CD8-positive, alpha-beta memory T cell (primary cell): Measurements from ENCODE around the gene TMEM63B. TPM values are rescaled to one million over a fixed set of nuclear protein-coding genes. Genes with fewer than 3 reads are reported as not detected.
"Not testable (repeated sequence)": the region's sequence is repeated elsewhere in the genome, so short reads cannot be mapped to it uniquely, and the experiment has no call there.

ENCODE experiments used
- CTCF ChIA-PET: fragments of 350-600 bp; sonication (Branson Sonifier 250); formaldehyde crosslinking; loops from one replicate; lab custom pipeline; 2021; ENCODE audit warnings: antibody characterized with exemption; lab: Charles Lee
- POLR2A ChIA-PET: fragments of 350-600 bp; sonication (Branson Sonifier 250); formaldehyde crosslinking; loops from one replicate; lab custom pipeline; 2021; ENCODE audit warnings: antibody characterized with exemption; lab: Charles Lee
- DNase-seq, 5 donors: peaks; one replicate each; pipeline versions ENCODE4 v3.0.0 to v3.0.0-alpha.2; 2020 to 2022; ENCODE audit warnings: mixed read lengths in 1 of 5
- H3K27ac ChIP-seq: one replicate; pipeline ENCODE4 v1.7.0; 2013; ENCODE audit warnings: low read depth, mild to moderate bottlenecking, low read length, moderate library complexity
- H3K27me3 ChIP-seq: 2 replicates; pipeline ENCODE4 v1.7.0; 2013; ENCODE audit warnings: low read length, mild to moderate bottlenecking; ENCODE audit not compliant: insufficient read depth, poor library complexity, severe bottlenecking
- H3K36me3 ChIP-seq: 2 replicates; pipeline ENCODE4 v1.7.0; 2013; ENCODE audit warnings: mild to moderate bottlenecking, low read length, moderate library complexity; ENCODE audit not compliant: insufficient read depth
- H3K4me1 ChIP-seq: 2 replicates; pipeline ENCODE4 v1.7.0; 2013; ENCODE audit warnings: mild to moderate bottlenecking, low read length, moderate library complexity; ENCODE audit not compliant: insufficient read depth
- H3K4me3 ChIP-seq: 2 replicates; pipeline ENCODE4 v1.7.0; 2013; ENCODE audit warnings: mild to moderate bottlenecking, low read length
- H3K9me3 ChIP-seq: 2 replicates; pipeline ENCODE4 v1.7.0; 2013; ENCODE audit warnings: mild to moderate bottlenecking, low read length
- H3K27ac Mint-ChIP-seq, 8 donors: one replicate each; pipeline ENCODE4 v1.8.0; 2020 to 2021; ENCODE audit warnings: mixed read lengths in 8 of 8, mild to moderate bottlenecking in 6 of 8, inconsistent platforms in 3 of 8, moderate library complexity in 3 of 8
- H3K27me3 Mint-ChIP-seq, 2 donors: one replicate each; pipeline ENCODE4 v1.8.0; 2020 to 2021; ENCODE audit warnings: mixed read lengths in 2 of 2, mild to moderate bottlenecking in 1 of 2, moderate library complexity in 1 of 2
- H3K36me3 Mint-ChIP-seq, 3 donors: one replicate each; pipeline ENCODE4 v1.8.0; 2020 to 2021; ENCODE audit warnings: mixed read lengths in 3 of 3, inconsistent platforms in 1 of 3, mild to moderate bottlenecking in 1 of 3
- H3K4me1 Mint-ChIP-seq, 3 donors: one replicate each; pipeline ENCODE4 v1.8.0; 2020 to 2021; ENCODE audit warnings: mixed read lengths in 3 of 3, inconsistent platforms in 1 of 3, mild to moderate bottlenecking in 1 of 3
- H3K4me3 Mint-ChIP-seq, 7 donors: one replicate each; pipeline ENCODE4 v1.8.0; 2020 to 2021; ENCODE audit warnings: mixed read lengths in 7 of 7, mild to moderate bottlenecking in 6 of 7, moderate library complexity in 4 of 7, inconsistent platforms in 2 of 7
- H3K9me3 Mint-ChIP-seq, 5 donors: one replicate each; pipeline ENCODE4 v1.8.0; 2020 to 2022; ENCODE audit warnings: mixed read lengths in 5 of 5, mild to moderate bottlenecking in 3 of 5, moderate library complexity in 2 of 5, inconsistent platforms in 1 of 5
- polyA plus RNA-seq: library from polyadenylated mRNA; unstranded; fragments of 300-500 nt; fragmentation: Illumina TruSeq; gene quantifications from one replicate; pipeline ENCODE4 v1.2.3, GENCODE V29; 2021
- total RNA-seq, 2 experiments: library from RNA; stranded (reverse); gene quantifications; one replicate each; pipeline ENCODE4 v1.2.3, GENCODE V29; 2021

TMEM63B gene
- total and polyA plus RNA-seq, 3 experiments from 2014 or later: 1.9 to 20.3 (median 18.4) TPM

DNA sequence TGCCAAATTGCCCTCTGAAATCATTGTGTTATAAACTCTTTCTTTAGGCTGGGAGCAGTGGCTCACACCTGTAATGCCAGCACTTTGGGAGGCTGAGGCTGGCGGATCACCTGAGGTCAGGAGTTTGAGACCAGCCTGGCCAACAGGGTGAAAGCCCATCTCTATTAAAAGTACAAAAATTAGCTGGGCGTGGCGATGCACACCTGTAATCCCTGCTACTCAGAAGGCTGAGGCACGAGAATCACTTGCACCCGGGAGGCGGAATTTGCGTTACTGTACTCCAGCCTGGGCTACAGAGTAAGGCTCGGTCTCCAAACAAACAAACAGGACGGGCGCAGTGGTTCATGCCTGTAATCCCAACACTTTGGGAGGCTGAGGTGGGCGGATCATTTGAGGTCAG, 69.0 kb downstream of the TMEM63B start:
- POLR2A ChIA-PET: interaction anchor here (0.6 kb wide), 1 partner anchor 40 kb away, joined by 3 read pairs; no protein-coding TSS in a partner anchor
- H3K27ac Mint-ChIP-seq, DNase-seq, H3K36me3 Mint-ChIP-seq, H3K4me1 ChIP-seq, H3K9me3 Mint-ChIP-seq, H3K4me3 ChIP-seq, H3K4me3 Mint-ChIP-seq, H3K9me3 ChIP-seq, H3K27ac ChIP-seq, H3K4me1 Mint-ChIP-seq, H3K27me3 ChIP-seq, H3K36me3 ChIP-seq, CTCF ChIA-PET: not testable (repeated sequence)
- peaks cover 14 to 26% of the 10 kb centered on the region in 2 donors for H3K27me3 Mint-ChIP-seq

DNA sequence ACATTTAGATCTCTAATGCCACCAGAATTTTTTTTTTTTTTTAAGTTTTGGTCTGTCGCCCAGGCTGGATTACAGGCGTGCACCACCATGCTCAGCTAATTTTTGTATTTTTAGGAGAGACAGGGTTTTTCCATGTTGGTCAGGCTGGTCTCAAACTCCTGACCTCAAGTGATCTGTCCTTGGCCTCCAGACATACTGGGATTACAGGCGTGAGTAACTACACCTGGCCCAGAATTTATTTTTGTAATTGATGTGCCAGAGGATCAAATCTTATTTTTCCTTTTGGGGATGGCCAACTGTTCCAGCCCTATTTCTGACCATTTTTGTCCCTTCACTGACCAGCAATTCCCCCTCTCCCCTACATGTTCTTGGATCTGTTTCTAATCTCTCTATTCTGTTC, 71.3 kb downstream of the TMEM63B start:
- no peak for DNase-seq

DNA sequence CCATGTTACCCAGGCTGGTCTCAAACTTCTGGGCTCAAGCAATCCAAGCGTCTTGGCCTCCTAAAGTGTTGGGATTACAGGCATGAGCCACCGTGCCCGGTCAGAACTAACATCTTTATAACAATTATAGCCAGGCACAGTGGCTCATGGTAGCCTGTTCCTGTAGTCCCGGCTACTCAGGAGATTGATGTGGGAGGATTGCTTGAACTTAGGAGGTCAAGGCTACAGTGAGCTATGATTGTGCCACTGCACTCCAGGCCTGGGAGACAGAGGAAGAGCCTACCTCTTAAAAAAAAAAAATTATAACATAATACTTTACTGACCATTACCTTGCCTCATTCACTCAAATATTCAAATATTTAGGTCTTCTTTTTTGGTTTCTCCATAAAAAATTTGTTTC, 72.5 kb downstream of the TMEM63B start:
- Histone ChIP-seq H3K9me3 (no peaks in the 10 kb centered on the region), H3K27me3 (no peaks in the 10 kb centered on the region), H3K4me3 (no peak overlapping the region), H3K4me1 (no peaks in the 10 kb centered on the region), H3K27ac (no peak overlapping the region), H3K36me3 (no peaks in the 10 kb centered on the region)
- Mint-ChIP-seq H3K4me3 (no peak overlapping the region), H3K36me3 (peaks cover 0 to 3% (median 0%) of the 10 kb centered on the region in 3 donors), H3K4me1 (no peaks in the 10 kb centered on the region), H3K27ac (no peak overlapping the region), H3K27me3 (peaks cover 9 to 23% of the 10 kb centered on the region in 2 donors), H3K9me3 (no peaks in the 10 kb centered on the region)
- ChIA-PET POLR2A (no interaction called here), CTCF (interaction anchor here (1.5 kb wide), 1 partner anchor 139 kb away, joined by 3 read pairs; no protein-coding TSS in a partner anchor)
- no peak for DNase-seq

More for the DNA sequence above, 71.3 kb downstream of the TMEM63B start:
- peaks cover 0 to 3% (median 0%) of the 10 kb centered on the region in 3 donors for H3K36me3 Mint-ChIP-seq
- H3K27me3 Mint-ChIP-seq: peaks cover 12 to 25% of the 10 kb centered on the region in 2 donors
- ChIA-PET POLR2A (interaction anchor here (0.6 kb wide), 1 partner anchor 9 kb away, joined by 3 read pairs; no protein-coding TSS in a partner anchor), CTCF (interaction anchor here (1.5 kb wide), 1 partner anchor 140 kb away, joined by 3 read pairs; no protein-coding TSS in a partner anchor)
- H3K27ac Mint-ChIP-seq: no peak overlapping the region
- H3K27me3 ChIP-seq: no peaks in the 10 kb centered on the region
- no peaks in the 10 kb centered on the region for H3K36me3 ChIP-seq
- no peaks in the 10 kb centered on the region for H3K9me3 Mint-ChIP-seq
- no peak overlapping the region for H3K4me3 ChIP-seq
- no peak overlapping the region for H3K4me3 Mint-ChIP-seq
- H3K4me1 ChIP-seq: no peaks in the 10 kb centered on the region
- no peaks in the 10 kb centered on the region for H3K4me1 Mint-ChIP-seq
- H3K27ac ChIP-seq: no peak overlapping the region
- H3K9me3 ChIP-seq: no peaks in the 10 kb centered on the region

DNA sequence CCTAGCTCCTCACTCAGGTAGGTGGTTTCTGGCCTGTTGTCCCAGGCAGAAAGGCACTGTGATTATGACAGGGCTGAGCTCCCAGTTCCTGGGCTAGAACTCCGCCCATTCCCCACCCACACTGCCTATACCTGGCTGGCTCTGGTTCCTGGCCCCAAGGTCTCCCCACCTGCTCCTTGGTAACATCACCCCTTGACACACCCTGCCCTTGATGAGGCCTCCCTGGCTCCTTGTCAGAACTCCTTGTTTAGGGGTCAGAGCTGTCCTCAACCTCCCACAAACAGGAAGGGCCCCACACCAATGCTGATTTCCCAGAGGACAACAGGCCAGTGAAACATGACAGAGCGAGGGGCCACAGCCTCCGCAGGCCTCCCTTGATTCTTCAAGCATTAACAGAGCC, 73.8 kb downstream of the TMEM63B start:
- Mint-ChIP-seq H3K27me3 (peaks cover 9 to 25% of the 10 kb centered on the region in 2 donors), H3K9me3 (no peaks in the 10 kb centered on the region), H3K4me1 (no peaks in the 10 kb centered on the region), H3K36me3 (peaks cover 0 to 3% (median 0%) of the 10 kb centered on the region in 3 donors), H3K4me3 (no peak overlapping the region), H3K27ac (no peak overlapping the region)
- H3K4me1 ChIP-seq: no peaks in the 10 kb centered on the region
- H3K27me3 ChIP-seq: no peaks in the 10 kb centered on the region
- H3K9me3 ChIP-seq: no peaks in the 10 kb centered on the region
- ChIA-PET POLR2A (no interaction called here), CTCF (interaction anchor here (1.3 kb wide), 1 partner anchor 21 kb away, joined by 3 read pairs; no protein-coding TSS in a partner anchor)
- no peak overlapping the region for H3K4me3 ChIP-seq
- H3K36me3 ChIP-seq: no peaks in the 10 kb centered on the region
- no peak for DNase-seq
- peak overlapping the region; percentile 47 for H3K27ac ChIP-seq

DNA sequence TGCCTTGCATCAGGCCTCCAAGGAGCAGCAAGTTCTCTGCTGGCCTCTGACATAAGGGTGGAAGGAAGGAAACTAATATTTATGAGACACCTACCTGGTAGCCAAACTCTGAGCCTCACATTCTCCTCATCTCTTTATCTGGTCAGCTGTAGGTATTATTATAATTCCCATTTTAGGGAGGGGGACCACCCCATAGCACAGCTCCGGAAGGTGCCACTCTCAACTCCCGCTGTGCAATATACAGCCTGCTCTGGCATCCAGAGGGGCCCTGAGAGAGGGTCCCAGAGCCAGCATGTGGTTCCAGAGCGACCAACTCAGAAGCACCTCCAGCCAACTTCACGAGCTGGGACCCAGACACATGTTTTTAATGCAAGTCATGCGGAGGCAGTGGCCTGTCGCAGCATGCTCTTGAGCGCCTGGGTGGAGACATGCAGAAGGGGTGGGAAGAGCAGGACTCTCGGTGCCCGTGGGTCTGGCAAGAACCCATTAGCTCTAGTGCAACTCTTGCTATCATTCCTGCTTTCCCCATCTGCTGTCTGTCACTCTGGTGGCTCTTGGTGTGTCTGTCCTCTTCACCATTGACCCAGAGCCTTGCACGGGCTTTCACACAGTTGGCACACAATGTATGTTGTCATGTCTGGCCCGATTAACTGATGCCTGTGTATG, 74.4 kb downstream of the TMEM63B start:
- peaks cover 0 to 3% (median 0%) of the 10 kb centered on the region in 3 donors for H3K36me3 Mint-ChIP-seq
- Histone ChIP-seq H3K9me3 (no peaks in the 10 kb centered on the region), H3K27me3 (no peaks in the 10 kb centered on the region), H3K4me3 (no peak overlapping the region), H3K27ac (peak overlapping the region; percentile 47), H3K4me1 (no peaks in the 10 kb centered on the region), H3K36me3 (no peaks in the 10 kb centered on the region)
- H3K27me3 Mint-ChIP-seq: peaks cover 9 to 30% of the 10 kb centered on the region in 2 donors
- no peak overlapping the region for H3K4me3 Mint-ChIP-seq
- ChIA-PET CTCF (interaction anchor here (0.6 to 1.3 kb wide), 2 partner anchors 14 to 21 kb away, joined by 3 read pairs; no protein-coding TSS in a partner anchor), POLR2A (no interaction called here)
- DNase-seq: no peak
- no peak overlapping the region for H3K27ac Mint-ChIP-seq
- H3K4me1 Mint-ChIP-seq: no peaks in the 10 kb centered on the region
- H3K9me3 Mint-ChIP-seq: no peaks in the 10 kb centered on the region

DNA sequence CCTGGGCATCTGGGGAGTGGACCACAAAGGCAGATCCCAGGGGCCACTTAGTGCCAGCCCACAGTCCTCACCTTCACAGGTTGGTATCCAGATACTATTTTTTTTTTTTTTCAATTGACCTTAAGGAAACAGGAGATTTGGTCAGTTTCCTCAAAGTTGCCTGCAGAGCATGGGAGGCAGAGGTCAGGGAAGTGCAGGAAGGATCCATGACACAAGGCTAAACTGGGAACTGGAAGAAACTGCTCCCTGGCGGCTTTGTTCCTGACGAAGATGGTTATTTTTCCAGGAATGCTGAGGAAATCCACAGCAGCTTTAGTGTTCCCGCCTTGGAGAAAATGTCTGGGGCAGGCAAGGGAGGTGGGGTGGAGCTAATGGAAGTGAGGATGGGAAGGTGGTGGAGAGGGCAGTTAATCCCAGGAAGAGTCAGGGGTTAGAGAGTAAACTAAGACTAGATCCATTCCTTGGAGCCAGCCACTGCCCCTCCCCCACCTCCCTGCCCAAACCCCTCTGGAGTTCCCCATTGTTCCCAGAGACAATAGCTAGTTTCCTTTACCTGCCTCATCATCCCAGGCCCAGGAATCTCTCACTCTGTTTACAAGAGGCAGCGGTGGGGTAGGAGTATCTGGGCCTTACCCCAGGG, 75.1 kb downstream of the TMEM63B start:
- H3K27me3 Mint-ChIP-seq: peaks cover 9 to 30% of the 10 kb centered on the region in 2 donors
- no peaks in the 10 kb centered on the region for H3K4me1 Mint-ChIP-seq
- peak overlapping the region in 1 of 8 donors; percentile 27 for H3K27ac Mint-ChIP-seq
- peaks cover 0 to 3% (median 0%) of the 10 kb centered on the region in 3 donors for H3K36me3 Mint-ChIP-seq
- no peaks in the 10 kb centered on the region for H3K9me3 Mint-ChIP-seq
- POLR2A ChIA-PET: no interaction called here
- no peak overlapping the region for H3K4me3 Mint-ChIP-seq
- no peak overlapping the region for H3K4me3 ChIP-seq
- no peaks in the 10 kb centered on the region for H3K9me3 ChIP-seq
- no peaks in the 10 kb centered on the region for H3K4me1 ChIP-seq
- H3K27me3 ChIP-seq: no peaks in the 10 kb centered on the region
- H3K36me3 ChIP-seq: no peaks in the 10 kb centered on the region
- CTCF ChIA-PET: interaction anchor here (0.6 to 1.3 kb wide), 2 partner anchors 14 to 20 kb away, joined by 3 read pairs; no protein-coding TSS in a partner anchor
- H3K27ac ChIP-seq: peak overlapping the region; percentile 47
- DNase-seq: no peak

DNA sequence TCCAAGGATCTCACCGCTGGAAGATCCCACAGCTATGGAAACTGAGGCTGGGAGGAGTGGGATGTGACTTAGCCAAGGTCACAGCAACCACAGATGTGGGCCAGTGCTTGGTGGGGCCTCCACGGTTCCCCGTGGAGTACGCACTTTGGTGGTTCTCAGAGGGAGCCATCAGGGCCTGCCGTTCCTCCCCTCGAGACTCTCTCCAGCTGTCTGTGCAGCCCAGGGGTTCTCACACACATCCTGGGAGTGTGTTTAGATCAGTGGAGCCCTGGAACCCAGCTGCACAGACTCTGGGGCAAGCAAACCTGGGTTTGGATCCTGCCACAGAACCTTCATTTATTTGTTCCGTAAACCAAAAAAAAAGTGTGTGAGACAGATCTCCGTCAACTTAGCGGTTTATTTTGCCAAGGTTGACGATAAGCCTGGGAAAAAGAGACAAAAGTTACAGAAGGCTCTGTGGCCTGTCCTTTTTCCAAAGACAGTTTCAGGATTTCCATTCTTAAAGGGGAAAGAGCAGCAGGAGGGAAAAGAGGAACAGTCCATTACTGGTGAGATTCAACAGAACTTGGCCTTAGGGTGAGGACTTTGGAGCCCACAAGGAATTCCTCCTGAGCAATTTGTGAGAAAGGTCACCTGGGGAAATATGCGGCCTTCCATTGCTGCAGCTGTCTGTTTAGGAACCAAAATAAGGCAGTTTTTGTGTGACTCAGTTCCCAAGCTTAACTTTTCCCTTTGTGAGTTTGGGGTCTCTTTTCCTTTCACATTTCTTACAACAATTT, 75.8 kb downstream of the TMEM63B start:
- Histone ChIP-seq H3K27ac (no peak overlapping the region), H3K36me3 (no peaks in the 10 kb centered on the region), H3K9me3 (no peaks in the 10 kb centered on the region), H3K4me3 (no peak overlapping the region), H3K27me3 (no peaks in the 10 kb centered on the region), H3K4me1 (no peaks in the 10 kb centered on the region)
- ChIA-PET POLR2A (no interaction called here), CTCF (no interaction called here)
- Mint-ChIP-seq H3K36me3 (peaks cover 0 to 3% (median 0%) of the 10 kb centered on the region in 3 donors), H3K27me3 (peaks cover 9 to 31% of the 10 kb centered on the region in 2 donors), H3K27ac (no peak overlapping the region), H3K4me1 (no peaks in the 10 kb centered on the region), H3K9me3 (no peaks in the 10 kb centered on the region), H3K4me3 (no peak overlapping the region)
- DNase-seq: no peak
